ENCODE data around the gene CFAP70. TPM values are rescaled to one million over a fixed set of nuclear protein-coding genes. Genes with fewer than 3 reads are reported as not detected.

CFAP70 gene
- total RNA-seq, 4 donors from 2014 or later, result 9.9 to 12.5 (median 11.7) TPM

DNA sequence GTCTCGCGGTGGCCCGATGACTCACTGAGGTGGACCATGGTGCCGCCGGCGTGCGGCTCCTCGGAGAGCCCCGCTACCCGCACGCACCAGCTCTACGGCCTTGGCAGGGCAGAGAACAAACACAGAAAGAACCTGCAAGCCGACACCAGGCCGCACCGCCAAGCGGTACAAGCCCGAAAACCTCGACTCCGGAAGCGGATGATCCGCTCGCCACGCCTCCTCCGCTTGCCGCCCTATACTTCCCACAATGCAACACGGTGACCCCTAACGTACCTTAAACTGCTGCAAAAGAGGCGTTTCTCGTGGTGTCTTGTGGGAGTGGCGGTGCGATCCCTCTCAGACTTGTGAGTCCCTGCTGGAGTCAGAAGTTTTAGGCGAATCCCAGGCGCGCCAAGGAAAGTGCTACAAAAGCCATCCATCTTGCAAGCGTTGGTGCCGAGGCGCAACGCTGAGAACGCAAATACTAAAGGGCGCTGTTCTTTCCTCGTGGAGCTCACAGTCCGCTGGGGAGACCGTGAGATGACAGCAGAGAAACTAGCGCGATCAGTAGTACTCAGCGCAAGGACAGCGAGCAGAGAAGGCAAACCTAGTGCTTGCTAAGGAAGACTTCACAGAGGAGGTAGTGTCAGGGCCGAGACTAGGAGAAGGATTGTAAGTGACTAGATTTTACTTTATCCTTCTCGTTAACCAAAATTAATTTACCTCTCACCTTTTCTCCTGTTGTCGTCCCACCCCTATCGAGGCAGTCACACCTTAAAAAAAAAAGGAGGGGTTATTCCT is 106.0 kb downstream of the CFAP70 start, which contains the start of gene MRPS16:
TSS of gene MRPS16 (minus strand) at position 200 of the 780 bp plus-strand sequence. CDS start at position 38, 162 bp downstream.
- intact Hi-C loops (cut with DNase I), result no loop called here
- Histone ChIP-seq H3K4me3 (replicated peaks in 1 of 3) (peak within 1 kb of the TSS; percentile 48 to 60 (median 59)), H3K27ac (peak within 1 kb of the TSS; percentile 46 to 87 (median 64)), H3K36me3 (peaks cover 0 to 4% of the 10 kb centered on the region in 2 donors), H3K9me3 (no peaks in the 10 kb centered on the region), H3K4me1 (peaks cover 14 to 18% of the 10 kb centered on the region in 2 donors), H3K27me3 (no peaks in the 10 kb centered on the region)
- 0% methylated on average over 32 to 51 of the region's 51 CpGs for WGBS, 2 donors
- TF ChIP-seq, protein P1, sequence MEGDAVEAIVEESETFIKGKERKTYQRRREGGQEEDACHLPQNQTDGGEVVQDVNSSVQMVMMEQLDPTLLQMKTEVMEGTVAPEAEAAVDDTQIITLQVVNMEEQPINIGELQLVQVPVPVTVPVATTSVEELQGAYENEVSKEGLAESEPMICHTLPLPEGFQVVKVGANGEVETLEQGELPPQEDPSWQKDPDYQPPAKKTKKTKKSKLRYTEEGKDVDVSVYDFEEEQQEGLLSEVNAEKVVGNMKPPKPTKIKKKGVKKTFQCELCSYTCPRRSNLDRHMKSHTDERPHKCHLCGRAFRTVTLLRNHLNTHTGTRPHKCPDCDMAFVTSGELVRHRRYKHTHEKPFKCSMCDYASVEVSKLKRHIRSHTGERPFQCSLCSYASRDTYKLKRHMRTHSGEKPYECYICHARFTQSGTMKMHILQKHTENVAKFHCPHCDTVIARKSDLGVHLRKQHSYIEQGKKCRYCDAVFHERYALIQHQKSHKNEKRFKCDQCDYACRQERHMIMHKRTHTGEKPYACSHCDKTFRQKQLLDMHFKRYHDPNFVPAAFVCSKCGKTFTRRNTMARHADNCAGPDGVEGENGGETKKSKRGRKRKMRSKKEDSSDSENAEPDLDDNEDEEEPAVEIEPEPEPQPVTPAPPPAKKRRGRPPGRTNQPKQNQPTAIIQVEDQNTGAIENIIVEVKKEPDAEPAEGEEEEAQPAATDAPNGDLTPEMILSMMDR (IDR thresholded peaks at IDR 0.05), result peak in 1 of 6 experiments; percentile 20
- TF ChIP-seq POLR2A (IDR thresholded peaks at IDR 0.05), result peak; percentile 12 to 89
- DNase-seq, result peak; percentile 96

DNA sequence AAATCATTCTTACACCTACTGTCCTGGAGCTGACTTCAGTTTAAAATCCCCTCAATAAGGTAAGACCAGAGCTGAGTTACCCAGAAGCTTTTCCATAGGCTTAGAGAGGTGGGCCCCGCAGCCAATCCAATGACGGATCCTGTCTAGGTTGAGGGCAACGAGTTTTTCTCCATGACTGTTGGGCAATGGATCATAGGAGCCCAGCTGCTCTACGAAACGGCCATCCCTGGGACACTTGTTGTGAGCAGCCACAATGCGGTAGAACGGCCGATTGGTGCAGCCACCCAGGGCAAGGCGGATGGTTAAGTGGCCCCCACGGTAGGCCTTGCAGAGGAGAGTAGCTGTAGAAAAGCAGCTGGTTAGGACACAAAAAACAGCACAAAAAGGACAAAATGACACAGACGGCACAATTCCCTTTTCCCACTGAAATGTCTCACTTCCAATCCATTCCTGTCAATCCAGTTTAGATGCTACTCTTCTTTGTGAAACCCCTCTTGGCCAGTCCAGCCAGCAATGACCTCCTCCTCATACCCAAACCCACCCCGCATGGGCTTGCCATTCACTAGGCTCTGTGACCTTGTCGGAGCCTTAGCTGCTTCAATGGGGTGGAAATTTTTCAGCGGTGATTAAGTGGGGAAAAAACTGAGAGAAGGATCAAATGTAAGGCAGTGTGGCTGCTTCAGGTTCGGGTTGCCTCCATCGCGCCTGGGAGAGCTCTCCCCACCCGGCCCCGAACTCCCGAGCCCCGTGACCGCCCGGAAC is 106.8 kb downstream of the CFAP70 start:
- H3K4me1 ChIP-seq, result peaks cover 14 to 19% of the 10 kb centered on the region in 2 donors
- no peaks in the 10 kb centered on the region for H3K27me3 ChIP-seq
- peaks cover 0 to 4% of the 10 kb centered on the region in 2 donors for H3K36me3 ChIP-seq
- 10 to 14% methylated on average over 23 of the region's 23 CpGs for WGBS, 2 donors
- H3K4me3 ChIP-seq (replicated peaks in 1 of 3), result peak overlapping the region; percentile 43 to 59 (median 48)
- TF ChIP-seq, protein P1 (IDR thresholded peaks at IDR 0.05), result no peak
- TF ChIP-seq POLR2A (IDR thresholded peaks at IDR 0.05), result no peak
- peak overlapping the region; percentile 46 to 87 (median 64) for H3K27ac ChIP-seq
- DNase-seq, result no peak
- intact Hi-C loops (cut with DNase I), result no loop called here
- no peaks in the 10 kb centered on the region for H3K9me3 ChIP-seq

DNA sequence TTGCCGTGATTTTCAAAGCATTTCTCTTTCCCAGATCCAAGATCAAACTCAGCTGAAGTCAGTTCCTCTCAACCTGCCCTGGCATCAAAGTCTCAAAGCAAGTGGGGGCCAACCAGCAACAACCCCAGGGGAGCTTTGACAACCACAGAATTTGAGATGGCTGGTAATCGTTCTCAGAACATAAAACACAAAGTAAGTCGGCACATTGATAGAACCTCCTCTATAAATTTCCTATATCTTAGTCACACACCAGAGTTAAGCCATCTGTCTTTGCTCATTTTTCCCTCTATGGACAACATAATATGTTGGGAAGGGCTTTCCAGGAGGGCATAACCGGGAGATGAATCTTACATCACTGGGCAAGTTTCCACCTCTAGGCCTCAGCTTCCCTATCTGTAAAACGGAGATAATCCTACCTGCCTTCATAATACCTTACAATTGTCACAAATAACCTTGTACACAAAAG is 110.4 kb downstream of the CFAP70 start:
- H3K27me3 ChIP-seq, result no peaks in the 10 kb centered on the region

DNA sequence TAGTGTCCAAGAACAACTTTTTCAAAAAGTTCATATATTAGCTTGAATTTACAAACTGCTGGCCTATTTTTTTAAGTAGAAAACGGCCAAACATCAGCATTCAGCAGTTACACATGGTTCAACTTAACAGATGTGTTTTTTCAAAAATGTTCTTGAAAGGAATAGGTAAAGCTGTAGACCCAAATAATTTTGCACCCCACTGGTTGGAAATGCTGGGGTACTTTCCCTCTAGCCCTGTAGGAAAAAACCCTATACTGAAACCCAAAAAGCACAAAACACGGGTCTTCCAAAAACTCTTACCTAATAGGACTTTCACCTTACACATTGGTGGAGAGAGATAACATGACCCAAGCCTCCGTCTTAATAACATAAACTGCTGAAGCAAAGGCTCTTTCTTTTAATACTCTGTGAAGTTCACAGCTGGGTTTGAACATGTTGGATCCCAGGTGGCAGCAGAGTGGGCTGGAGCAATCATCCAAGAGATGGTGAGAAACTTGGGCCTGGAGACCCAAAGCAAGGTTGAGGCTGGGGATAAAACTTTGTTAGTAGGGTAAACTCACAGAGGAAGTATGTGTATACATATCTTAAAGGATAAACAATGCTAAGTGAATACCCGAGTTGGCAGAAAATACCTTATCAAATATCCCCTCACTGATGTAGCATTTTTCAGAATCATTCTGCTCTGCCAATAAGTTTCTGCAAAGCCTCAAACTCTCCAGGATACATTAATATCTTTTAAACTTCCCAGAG is 111.0 kb downstream of the CFAP70 start:
- TF ChIP-seq, protein P1 (IDR thresholded peaks at IDR 0.05), result no peak
- no peak for TF ChIP-seq POLR2A (IDR thresholded peaks at IDR 0.05)
- intact Hi-C loops (cut with DNase I), result no loop called here
- Histone ChIP-seq H3K36me3 (peaks cover 7 to 13% of the 10 kb centered on the region in 2 donors), H3K27me3 (no peaks in the 10 kb centered on the region), H3K4me3 (replicated peaks in 1 of 3) (peak overlapping the region; percentile 37 to 80 (median 79)), H3K4me1 (peaks cover 15 to 20% of the 10 kb centered on the region in 2 donors), H3K9me3 (no peaks in the 10 kb centered on the region), H3K27ac (peak overlapping the region in 2 of 3 donors; percentile 39 to 61)
- WGBS, 2 donors, result 52 to 53% methylated on average over 4 of the region's 4 CpGs
- DNase-seq, result no peak

More for the DNA sequence above, 110.4 kb downstream of the CFAP70 start:
- Histone ChIP-seq H3K4me3 (replicated peaks in 1 of 3) (no peak overlapping the region), H3K9me3 (no peaks in the 10 kb centered on the region), H3K36me3 (peaks cover 1 to 13% of the 10 kb centered on the region in 2 donors), H3K27ac (no peak overlapping the region), H3K4me1 (peaks cover 19 to 22% of the 10 kb centered on the region in 2 donors)
- TF ChIP-seq, protein P1 (IDR thresholded peaks at IDR 0.05), result no peak
- TF ChIP-seq POLR2A (IDR thresholded peaks at IDR 0.05), result no peak
- intact Hi-C loops (cut with DNase I), result no loop called here
- WGBS, 2 donors, result 88% methylated on average over 5 of the region's 5 CpGs
- no peak for DNase-seq

All from thyroid gland (tissue), 4 donors.